HepG2 (cell line): Measurements from ENCODE around the gene MAJIN. TPM values are rescaled to one million over a fixed set of nuclear protein-coding genes. Genes with fewer than 3 reads are reported as not detected.

ENCODE experiments used
- ATF1 ChIP-seq: IDR thresholded peaks from 2 replicates; pipeline ENCODE4 v1.6.1; 2016; ENCODE audit warnings: mild to moderate bottlenecking, control low read depth
- ATF7-NPFF ChIP-seq: sonication (generic); formaldehyde crosslinking; IDR thresholded peaks from 2 replicates; pipeline ENCODE4 v1.8.1; 2023; ENCODE audit warnings: mild to moderate bottlenecking, low read depth, missing genetic modification reagents, moderate library complexity
- DR1 ChIP-seq: sonication (generic); formaldehyde crosslinking; IDR thresholded peaks from 2 replicates; pipeline ENCODE4 v1.8.0; 2021; ENCODE audit warnings: mild to moderate bottlenecking, missing genetic modification reagents, inconsistent platforms
- ELK4 ChIP-seq: sonication (generic); formaldehyde crosslinking; IDR thresholded peaks from 2 replicates; pipeline ENCODE4 v1.9.0; 2021; ENCODE audit warnings: missing genetic modification reagents, borderline replicate concordance
- ETV6 ChIP-seq: sonication (generic); formaldehyde crosslinking; conservative IDR thresholded peaks from 2 replicates; pipeline ENCODE4 v1.4.0; 2020; ENCODE audit warnings: missing genetic modification reagents
- FOXC1 ChIP-seq: sonication (generic); formaldehyde crosslinking; IDR thresholded peaks from 2 replicates; pipeline ENCODE4 v1.8.0; 2022; ENCODE audit warnings: mild to moderate bottlenecking, missing genetic modification reagents, borderline replicate concordance
- HNRNPLL ChIP-seq: fragments of 200-400 bp; formaldehyde crosslinking; IDR thresholded peaks from 2 replicates; pipeline ENCODE4 v1.6.1; 2017; ENCODE audit warnings: mild to moderate bottlenecking, low read depth, low read length; ENCODE audit not compliant: poor library complexity, severe bottlenecking
- KLF12 ChIP-seq: sonication (generic); formaldehyde crosslinking; IDR thresholded peaks from 2 replicates; pipeline ENCODE4 v1.4.0; 2020; ENCODE audit warnings: missing genetic modification reagents, borderline replicate concordance
- MIER2 ChIP-seq: IDR thresholded peaks from 2 replicates; pipeline ENCODE4 v1.6.1; 2016; ENCODE audit warnings: missing biosample characterization, missing genetic modification reagents
- NFE2L2 ChIP-seq: fragments of 150-350 bp; IDR thresholded peaks from 2 replicates; pipeline ENCODE4 v1.6.1; 2014; ENCODE audit warnings: low read length
- SP4 ChIP-seq: sonication (generic); formaldehyde crosslinking; IDR thresholded peaks from 2 replicates; pipeline ENCODE4 v1.8.1; 2023; ENCODE audit warnings: mild to moderate bottlenecking, missing genetic modification reagents
- TOPORS ChIP-seq: sonication (generic); formaldehyde crosslinking; IDR thresholded peaks from 2 replicates; pipeline ENCODE4 v1.8.0; 2023; ENCODE audit warnings: mild to moderate bottlenecking, missing genetic modification reagents
- ZBTB2 ChIP-seq: sonication (generic); formaldehyde crosslinking; IDR thresholded peaks from 2 replicates; pipeline ENCODE4 v1.8.0; 2022; ENCODE audit warnings: low read depth, missing genetic modification reagents
- ZFP36L2 ChIP-seq: sonication (generic); formaldehyde crosslinking; IDR thresholded peaks from 2 replicates; pipeline ENCODE4 v1.4.0; 2020; ENCODE audit warnings: missing genetic modification reagents
- ZFP90 ChIP-seq: sonication (generic); formaldehyde crosslinking; IDR thresholded peaks from 2 replicates; pipeline ENCODE4 v1.8.0; 2022; ENCODE audit warnings: missing genetic modification reagents, mild to moderate bottlenecking, inconsistent platforms, borderline replicate concordance
- ZNF333 ChIP-seq: sonication (generic); formaldehyde crosslinking; IDR thresholded peaks from 2 replicates; pipeline ENCODE4 v1.4.0; 2020; ENCODE audit warnings: mild to moderate bottlenecking, missing genetic modification reagents, borderline replicate concordance
- ZNF496 ChIP-seq: sonication (generic); formaldehyde crosslinking; IDR thresholded peaks from 2 replicates; pipeline ENCODE4 v1.8.1; 2023; ENCODE audit warnings: mild to moderate bottlenecking, moderate library complexity, missing genetic modification reagents; ENCODE audit not compliant: insufficient replicate concordance
- ZNF577 ChIP-seq: sonication (generic); formaldehyde crosslinking; IDR thresholded peaks from 2 replicates; pipeline ENCODE4 v1.4.0; 2020; ENCODE audit warnings: mild to moderate bottlenecking, low read depth, missing genetic modification reagents, borderline replicate concordance
- ZNF775 ChIP-seq: sonication (generic); formaldehyde crosslinking; IDR thresholded peaks from 2 replicates; pipeline ENCODE4 v1.4.0; 2020; ENCODE audit warnings: missing genetic modification reagents, mild to moderate bottlenecking, moderate library complexity, borderline replicate concordance
- ZNF784 ChIP-seq: sonication (generic); formaldehyde crosslinking; IDR thresholded peaks from 2 replicates; pipeline ENCODE4 v1.5.1; 2020; ENCODE audit warnings: missing genetic modification reagents, mild to moderate bottlenecking, borderline replicate concordance
- ZNF841 ChIP-seq: sonication (generic); formaldehyde crosslinking; IDR thresholded peaks from 2 replicates; pipeline ENCODE4 v1.8.1; 2023; ENCODE audit warnings: missing genetic modification reagents, borderline replicate concordance
- ZNF883 ChIP-seq: sonication (generic); formaldehyde crosslinking; IDR thresholded peaks from 2 replicates; pipeline ENCODE4 v1.5.1; 2020; ENCODE audit warnings: mild to moderate bottlenecking, missing genetic modification reagents; ENCODE audit errors: not compliant biosample characterization
- polyA plus RNA-seq, 8 experiments: library from polyadenylated mRNA; depleted of rRNA in 3 of 8; stranded (reverse) in 7 of 8; unstranded in 1 of 8; fragments of >200 nt; fragmentation: Illumina TruSeq in 4 of 8; extraction: Trizol in 4 of 8; gene quantifications; 2 replicates each; pipeline versions ENCODE4 v1.2.1 to v1.2.3, GENCODE V29; 2011 to 2016; ENCODE audit warnings: low read depth in 4 of 8, missing spikeins in 1 of 8, mixed read lengths in 1 of 8; ENCODE audit not compliant: insufficient read depth in 1 of 8
- total RNA-seq, 5 experiments: library from RNA; depleted of rRNA; stranded (reverse); fragments of >200 nt; fragmentation: Illumina TruSeq; extraction: Trizol; gene quantifications; 2 replicates each; pipeline ENCODE4 v1.2.3, GENCODE V29; 2016; ENCODE audit warnings: low read depth in 1 of 5
- TF ChIP-seq, protein P1 (sequence below): sonication (generic); formaldehyde crosslinking; IDR thresholded peaks from 2 replicates; pipeline ENCODE4 v1.4.0; 2020; ENCODE audit warnings: mild to moderate bottlenecking, missing genetic modification reagents, borderline replicate concordance

MAJIN gene
- total and polyA plus RNA-seq, 2 of the 13 experiments (the other 11 are each of a cell fraction or from before 2014, with no cell fraction given) = not detected

DNA sequence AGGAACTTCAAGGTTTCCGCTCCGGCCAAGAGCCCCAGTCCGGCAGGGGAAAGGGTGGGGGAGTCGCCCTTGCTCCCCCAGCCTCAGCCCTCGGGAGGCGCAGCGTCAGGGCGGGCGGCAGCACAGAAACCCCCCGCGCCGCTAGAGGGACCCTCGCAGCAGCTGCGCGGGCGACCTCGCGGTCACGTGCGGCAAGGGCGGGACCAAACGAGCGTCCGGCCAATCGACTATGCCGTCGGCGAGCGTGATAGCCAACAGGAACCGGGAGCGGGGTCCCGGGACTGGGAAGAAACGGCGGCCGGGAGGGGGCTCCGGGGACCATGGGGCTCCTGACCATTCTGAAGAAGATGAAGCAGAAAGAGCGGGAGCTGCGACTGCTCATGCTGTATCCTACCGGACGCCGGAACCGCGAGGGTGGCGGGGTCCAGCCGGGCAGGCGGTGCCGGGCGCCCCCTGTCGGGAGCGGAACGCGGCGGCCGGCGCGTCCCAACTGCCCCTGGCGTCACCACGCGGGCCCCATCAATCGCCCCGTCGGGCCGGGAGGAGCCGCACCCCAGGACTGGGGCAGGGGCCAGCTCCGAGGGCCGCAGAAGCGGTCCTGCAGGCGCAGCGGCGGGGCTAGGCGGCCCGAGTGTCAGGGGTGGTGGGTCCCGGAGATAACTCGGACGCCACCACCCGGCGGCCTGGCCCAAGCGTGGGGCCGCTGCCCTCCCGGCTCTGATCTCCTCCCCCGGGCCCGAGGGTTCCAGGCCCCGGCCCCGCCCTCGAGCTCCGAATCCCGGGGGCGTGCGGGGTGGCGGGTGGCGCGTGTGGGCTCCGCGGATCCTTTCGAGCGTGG, 42.2 kb upstream of the MAJIN start, which contains the start of gene ARL2 (continued):
- TF ChIP-seq, protein P1, sequence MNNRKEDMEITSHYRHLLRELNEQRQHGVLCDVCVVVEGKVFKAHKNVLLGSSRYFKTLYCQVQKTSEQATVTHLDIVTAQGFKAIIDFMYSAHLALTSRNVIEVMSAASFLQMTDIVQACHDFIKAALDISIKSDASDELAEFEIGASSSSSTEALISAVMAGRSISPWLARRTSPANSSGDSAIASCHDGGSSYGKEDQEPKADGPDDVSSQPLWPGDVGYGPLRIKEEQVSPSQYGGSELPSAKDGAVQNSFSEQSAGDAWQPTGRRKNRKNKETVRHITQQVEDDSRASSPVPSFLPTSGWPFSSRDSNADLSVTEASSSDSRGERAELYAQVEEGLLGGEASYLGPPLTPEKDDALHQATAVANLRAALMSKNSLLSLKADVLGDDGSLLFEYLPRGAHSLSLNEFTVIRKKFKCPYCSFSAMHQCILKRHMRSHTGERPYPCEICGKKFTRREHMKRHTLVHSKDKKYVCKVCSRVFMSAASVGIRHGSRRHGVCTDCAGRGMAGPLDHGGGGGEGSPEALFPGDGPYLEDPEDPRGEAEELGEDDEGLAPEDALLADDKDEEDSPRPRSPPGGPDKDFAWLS (CRISPR knock-in tag) = peak; percentile 54; the same call in 1 of the 2 replicates
- TF ChIP-seq ZFP36L2 (CRISPR knock-in tag) (no peak), ZNF775 (CRISPR knock-in tag) (0 out of 2 replicates have a peak, but pooled peaks have one; percentile 68), ZNF841 (no peak), ZNF784 (CRISPR knock-in tag) (0 out of 2 replicates have a peak, but pooled peaks have one; percentile 34), DR1 (no peak; the same call in 1 of the 2 replicates), FOXC1 (CRISPR knock-in tag) (no peak), ELK4 (no peak), ZNF577 (CRISPR knock-in tag) (no peak), ATF1 (CRISPR knock-in tag) (no peak), ETV6 (CRISPR knock-in tag) (no peak), ZNF496 (no peak), SP4 (CRISPR knock-in tag) (peak; percentile 61; the same call in 1 of the 2 replicates), ZBTB2 (peak; percentile 80), ZNF883 (CRISPR knock-in tag) (no peak), ZFP90 (CRISPR knock-in tag) (peak; percentile 63; the same call in 1 of the 2 replicates), ATF7-NPFF (CRISPR knock-in tag) (peak; percentile 80), KLF12 (CRISPR knock-in tag) (0 out of 2 replicates have a peak, but pooled peaks have one; percentile 48), MIER2 (CRISPR knock-in tag) (no peak), ZNF333 (CRISPR knock-in tag) (peak; percentile 3; the same call in 1 of the 2 replicates), HNRNPLL (peak; percentile 55), TOPORS (CRISPR knock-in tag) (peak; percentile 52; the same call in 1 of the 2 replicates), NFE2L2 (no peak)
